ENCODE results near the gene ZNF396.

DNA sequence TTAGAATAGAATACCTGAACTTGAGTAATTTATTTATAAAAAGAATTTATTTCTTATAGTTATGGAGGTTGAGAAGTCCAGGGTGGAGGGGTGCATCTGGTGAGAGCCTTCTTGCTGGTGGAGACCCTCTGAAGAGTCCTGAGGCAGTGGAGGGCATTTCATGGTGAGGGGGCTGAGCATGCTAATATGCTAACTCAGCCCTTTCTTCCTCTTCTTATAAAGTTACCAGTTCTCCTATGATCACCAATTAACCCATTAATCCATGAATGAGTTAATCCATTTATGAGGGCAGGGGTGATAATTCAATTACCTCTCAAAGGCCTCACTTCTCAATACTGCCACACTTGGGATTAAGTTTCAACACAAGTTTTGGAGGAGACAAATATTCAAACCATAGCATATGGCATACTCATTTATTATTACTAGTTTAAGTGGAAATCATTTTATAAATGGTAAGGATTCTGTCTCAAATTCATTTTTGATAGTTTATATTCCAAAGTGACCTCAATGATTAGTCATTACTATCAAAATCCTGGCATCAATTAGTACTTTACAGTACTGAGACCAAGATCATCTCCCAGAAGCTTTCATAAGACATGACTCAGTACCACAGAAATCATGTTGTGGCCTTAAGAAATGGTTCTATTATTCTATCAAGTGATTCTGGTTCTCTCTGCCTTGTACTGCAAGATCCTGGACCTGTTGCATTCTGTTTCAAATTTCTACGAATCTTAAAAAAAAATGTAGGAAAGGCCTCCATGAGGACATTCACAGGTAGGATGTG lies 5.5 kb downstream of the ZNF396 start:
- TF ChIP-seq, protein P1, sequence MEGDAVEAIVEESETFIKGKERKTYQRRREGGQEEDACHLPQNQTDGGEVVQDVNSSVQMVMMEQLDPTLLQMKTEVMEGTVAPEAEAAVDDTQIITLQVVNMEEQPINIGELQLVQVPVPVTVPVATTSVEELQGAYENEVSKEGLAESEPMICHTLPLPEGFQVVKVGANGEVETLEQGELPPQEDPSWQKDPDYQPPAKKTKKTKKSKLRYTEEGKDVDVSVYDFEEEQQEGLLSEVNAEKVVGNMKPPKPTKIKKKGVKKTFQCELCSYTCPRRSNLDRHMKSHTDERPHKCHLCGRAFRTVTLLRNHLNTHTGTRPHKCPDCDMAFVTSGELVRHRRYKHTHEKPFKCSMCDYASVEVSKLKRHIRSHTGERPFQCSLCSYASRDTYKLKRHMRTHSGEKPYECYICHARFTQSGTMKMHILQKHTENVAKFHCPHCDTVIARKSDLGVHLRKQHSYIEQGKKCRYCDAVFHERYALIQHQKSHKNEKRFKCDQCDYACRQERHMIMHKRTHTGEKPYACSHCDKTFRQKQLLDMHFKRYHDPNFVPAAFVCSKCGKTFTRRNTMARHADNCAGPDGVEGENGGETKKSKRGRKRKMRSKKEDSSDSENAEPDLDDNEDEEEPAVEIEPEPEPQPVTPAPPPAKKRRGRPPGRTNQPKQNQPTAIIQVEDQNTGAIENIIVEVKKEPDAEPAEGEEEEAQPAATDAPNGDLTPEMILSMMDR (IDR thresholded peaks at IDR 0.05 in 8 of 11, conservative IDR thresholded peaks at IDR 0.05 in 3 of 11), result no peak
- no peak for TF ChIP-seq POLR2A (IDR thresholded peaks at IDR 0.05)

Data from spleen (tissue), 7 donors.